Non-pigmented ciliary epithelial cell (primary cell): ENCODE data around the gene TASP1.
"Not testable (repeated sequence)": the region's sequence is repeated elsewhere in the genome, so short reads cannot be mapped to it uniquely, and the experiment has no call there.

Experiments
- DNase-seq: peaks from one replicate; pipeline ENCODE4 v3.0.0-alpha.2; 2010; ENCODE audit warnings: low read depth

The TASP1 gene

DNA sequence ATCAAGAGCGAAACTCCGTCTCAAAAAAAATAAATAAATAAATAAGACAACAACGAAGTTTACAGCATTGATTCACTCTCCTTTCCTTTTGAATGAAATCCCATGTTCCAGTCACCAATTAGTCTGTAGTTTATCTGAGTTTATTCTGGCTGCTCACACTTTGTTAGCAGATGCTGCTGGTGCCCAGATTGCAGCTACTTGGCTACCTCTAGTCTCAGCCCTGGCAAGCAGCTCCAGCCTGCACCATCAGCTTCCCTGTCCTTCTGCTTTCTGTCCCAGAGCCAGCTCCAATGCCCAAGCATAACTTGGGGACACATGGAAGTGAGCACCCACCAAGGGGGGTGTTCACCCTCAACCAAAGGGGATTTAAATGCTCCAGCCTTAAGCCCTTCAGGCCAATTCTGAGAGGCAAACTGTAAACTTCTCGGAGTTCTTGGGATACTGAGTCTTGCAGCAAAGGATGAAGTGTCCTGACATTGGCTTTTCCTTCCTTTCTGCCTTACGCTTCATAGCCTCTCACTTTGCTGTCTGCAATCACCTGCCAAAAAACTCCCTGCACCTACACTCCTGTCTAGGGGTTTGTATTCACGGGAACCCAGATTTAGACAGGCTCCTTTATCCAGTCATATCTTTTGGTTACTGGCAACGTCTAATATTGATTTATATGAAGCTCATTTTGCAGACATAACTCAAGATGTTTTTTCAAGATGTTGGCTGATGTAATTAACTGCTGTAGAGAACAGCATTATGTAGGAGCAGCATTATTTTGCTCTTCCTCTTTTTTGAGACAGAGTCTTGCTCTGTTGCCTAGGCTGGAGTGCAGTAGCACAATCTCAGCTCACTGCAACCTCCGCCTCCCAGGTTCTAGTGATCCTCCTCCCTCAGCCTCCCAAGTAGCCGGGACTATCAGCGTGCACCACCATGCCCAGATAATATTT is 9.8 kb upstream of the TASP1 start:
- no peak for DNase-seq

DNA sequence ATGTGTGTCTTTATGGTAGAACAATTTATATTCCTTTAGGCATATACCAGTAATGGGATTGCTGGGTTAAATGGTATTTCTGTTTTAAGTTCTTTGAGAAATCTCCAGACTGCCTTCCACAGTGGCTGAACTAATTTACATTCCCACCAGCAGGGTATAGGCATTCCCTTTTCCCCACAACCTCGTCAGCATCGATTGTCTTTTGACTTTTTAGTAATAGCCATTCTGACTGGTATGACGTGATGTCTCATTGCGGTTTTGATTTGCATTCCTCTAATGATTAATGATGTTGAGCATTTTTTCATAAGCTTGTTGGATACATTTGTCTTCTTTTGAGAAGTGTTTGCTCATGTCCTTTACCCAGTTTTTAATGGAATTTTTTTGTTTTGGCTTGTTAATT is 5.3 kb upstream of the TASP1 start:
- no peak for DNase-seq

DNA sequence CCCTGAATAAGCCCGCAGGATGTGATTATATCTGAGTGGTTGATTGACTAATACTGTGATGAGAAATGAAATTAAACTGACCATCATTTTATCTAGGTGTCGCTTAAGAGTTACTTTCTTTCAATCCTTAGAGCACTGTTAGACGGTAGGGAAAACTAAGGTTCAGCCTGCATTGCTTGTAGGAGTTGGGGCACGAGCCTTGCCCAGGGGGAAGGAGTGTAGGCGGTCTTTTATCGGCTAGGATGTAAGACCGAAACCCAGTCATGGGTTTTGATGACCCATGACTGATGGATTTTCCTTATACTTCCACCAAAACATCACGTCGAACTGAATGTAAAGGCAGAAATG is 392 bp upstream of the TASP1 start:
- no peak for DNase-seq

DNA sequence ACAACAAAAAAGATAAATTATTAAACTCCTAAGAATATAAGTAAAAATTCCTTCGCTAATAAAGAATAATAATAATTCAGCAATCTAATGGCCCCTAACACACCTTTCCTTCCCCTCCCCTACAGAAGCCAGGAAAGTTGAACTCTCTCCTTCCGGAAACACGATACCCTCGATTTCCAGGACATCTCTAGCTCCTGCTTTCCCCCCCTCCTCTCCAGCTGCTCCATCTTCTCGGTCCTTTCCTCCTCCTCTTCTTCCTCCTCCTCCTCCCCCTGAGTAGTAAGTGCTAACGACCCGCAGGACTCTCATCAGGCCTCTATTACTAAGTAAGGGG is 603 bp downstream of the TASP1 start:
- DNase-seq: no peak

DNA sequence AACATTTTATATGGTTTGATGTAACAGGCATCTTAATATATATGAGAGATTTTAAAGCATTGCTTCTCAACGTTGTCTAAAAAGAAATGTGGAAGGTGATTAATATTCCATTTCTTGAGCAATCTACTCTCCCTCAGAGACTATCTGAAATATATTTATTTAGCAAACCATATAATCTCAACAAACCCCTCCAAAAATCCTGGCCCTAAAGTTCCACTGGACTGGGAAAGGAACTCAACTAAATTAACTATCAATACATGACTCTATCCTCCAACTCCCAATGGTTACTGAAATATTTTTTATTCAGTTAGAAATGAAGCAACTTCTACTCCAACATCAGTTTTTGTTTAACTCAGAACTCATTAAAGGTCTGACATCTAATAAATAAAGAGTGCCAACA is 6.3 kb downstream of the TASP1 start:
- no peak for DNase-seq

DNA sequence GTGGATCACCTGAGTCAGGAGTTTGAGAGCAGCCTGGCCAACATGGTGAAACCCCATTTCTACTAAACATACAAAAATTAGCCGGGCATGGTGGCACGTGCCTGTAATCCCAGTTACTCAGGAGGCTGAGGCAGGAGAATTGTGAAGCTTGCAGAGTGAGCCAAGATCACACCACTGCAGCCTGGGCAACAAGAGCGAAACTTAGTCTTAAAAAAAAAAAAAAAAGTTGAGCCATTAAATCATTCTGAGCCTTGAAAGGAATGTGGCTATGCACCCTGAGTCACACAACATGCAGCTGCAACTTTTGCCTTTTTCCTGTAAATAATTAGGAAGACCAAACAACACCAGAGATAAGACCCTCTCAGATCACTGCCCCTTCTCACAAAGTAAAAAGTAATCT is 11.2 kb downstream of the TASP1 start:
- DNase-seq: not testable (repeated sequence)

DNA sequence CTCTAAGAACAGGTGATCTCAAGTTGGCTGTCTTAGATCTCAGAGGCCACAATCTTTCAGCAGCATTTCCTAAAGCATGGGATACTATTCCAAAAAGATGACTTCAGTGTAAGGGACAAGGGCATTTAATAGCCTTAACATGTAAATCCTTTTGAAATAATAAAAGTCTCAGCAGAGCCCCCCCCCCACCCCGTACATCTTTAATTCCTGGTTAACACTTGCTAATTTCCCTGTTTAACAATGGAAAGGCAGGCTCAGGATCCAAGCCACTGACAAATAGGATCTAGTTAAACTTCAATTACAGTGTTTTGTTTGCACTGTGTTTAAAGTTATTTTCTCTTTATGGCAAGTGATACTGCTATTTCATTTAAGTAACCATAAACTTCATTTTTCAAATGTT is 12.0 kb downstream of the TASP1 start:
- DNase-seq: no peak

DNA sequence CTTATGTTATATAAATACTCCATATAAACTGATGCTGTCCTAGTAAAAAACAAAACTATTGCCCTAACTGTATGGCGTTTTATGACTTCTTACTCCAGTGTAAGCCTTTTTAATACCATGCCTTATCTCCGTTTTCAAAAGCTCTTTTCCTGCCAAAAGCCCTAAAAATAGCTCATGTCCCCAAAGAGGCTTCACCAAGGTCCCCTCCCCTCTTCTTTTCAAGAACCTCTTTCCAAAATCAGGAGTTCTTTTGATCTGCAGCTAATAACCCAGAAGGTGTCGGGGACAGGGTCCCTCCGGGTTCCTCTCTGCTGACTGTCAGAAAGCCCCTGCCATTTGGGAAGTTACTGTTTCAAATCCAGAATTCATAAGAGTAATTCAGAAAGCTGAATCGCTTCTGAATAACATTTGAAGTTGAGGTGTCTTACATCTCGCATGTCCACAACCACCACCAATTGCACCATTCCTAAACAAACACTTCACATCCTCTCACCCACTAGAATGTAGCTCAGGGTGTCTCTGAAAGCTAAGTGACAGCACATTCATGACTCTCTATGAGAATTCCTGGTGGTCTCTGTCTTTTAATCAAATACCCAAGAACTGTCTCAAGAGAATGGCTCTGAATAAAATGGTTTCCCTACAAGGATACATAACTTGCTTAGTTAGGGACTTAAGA is 13.3 kb downstream of the TASP1 start:
- no peak for DNase-seq

DNA sequence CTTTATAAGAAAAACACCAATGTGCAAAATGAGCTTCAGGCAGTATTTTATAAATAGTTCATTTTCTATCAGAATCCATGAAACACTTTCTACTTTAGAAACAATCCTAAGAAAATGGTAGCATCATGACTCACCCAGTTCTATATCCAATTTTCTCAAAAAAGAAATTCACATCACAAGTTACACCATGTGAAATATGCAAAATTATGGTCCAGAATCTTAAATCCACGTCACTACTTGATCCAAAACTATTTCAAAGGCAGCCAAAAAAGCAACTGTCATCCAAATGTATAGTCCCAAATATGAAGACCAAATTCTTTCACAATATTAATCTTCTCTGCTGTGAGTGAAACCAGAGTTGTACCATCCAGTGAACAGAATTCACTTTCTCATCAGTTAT is 19.3 kb downstream of the TASP1 start:
- not testable (repeated sequence) for DNase-seq

DNA sequence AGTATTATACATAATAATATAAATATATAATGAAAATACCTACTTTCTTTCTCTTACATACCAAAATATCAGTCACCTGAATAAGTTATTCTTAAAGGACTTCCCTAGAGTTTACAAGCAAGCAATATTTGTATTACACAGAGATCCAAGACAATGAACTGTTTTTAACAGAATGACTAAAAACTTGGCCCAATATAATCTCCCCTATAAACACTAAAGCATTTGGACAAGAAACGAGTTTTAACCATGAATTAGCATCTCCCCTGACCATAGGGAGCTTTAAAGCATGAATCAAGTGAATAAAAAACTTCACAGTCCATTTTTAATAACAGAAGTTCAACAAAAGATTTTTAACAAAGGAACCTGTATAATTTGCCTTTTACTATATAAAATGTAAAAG is 20.3 kb downstream of the TASP1 start:
- not testable (repeated sequence) for DNase-seq

DNA sequence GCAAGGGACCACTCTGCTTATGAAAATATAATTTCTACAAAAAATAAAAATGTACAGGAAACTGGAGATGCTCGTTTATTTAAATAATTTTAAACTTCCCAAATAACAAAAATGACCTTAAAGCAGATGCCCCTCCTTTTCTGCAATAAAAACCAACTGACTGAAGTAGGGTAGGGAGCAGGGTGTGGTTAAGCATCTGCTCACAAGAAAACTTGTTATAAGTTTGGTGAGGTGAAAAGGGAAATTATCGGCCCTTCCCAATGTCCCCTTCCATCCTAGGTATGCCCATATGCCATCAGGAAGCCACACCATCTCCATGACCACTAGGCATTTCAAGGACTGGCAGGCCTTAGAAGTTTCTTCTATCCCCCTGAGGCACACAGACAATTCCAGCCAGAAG is 21.1 kb downstream of the TASP1 start:
- DNase-seq: not testable (repeated sequence)

DNA sequence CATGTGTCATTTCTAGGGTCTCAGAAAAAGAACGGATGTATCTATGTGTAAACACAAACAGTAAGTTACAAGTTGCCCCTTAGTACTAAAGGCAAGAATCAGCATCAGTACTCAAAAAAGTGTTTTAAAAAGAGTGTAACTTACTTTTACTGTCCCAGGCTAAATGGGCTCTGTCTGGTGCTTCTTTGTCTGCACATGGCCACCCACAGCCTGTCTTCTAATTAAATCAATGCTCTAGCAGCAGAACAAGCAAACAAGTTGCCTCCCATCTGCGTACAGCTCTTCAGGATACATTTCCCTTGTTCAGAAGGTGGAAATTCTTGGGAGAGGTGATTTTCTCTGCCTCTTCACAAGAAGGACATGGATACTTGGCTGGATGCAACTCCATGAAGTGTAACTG is 22.0 kb downstream of the TASP1 start:
- not testable (repeated sequence) for DNase-seq

DNA sequence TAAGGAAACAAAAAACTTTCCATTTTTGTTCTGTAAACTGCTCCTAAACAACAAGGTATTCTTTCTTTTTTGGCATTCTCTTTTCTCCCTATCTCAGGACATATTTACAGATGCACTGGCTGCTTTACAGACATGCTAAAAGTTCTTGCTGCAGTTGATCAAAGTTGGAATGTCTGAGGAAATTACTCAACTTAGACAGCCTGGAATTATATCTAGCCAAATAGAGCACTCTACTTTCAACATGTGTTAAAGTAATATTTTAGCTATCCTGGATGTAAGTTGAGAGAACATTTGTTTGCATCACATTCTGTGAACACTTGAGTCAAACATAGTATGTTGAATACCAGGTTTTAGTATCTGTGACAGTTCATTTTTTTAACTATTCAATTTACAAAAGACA is 24.8 kb downstream of the TASP1 start:
- no peak for DNase-seq

DNA sequence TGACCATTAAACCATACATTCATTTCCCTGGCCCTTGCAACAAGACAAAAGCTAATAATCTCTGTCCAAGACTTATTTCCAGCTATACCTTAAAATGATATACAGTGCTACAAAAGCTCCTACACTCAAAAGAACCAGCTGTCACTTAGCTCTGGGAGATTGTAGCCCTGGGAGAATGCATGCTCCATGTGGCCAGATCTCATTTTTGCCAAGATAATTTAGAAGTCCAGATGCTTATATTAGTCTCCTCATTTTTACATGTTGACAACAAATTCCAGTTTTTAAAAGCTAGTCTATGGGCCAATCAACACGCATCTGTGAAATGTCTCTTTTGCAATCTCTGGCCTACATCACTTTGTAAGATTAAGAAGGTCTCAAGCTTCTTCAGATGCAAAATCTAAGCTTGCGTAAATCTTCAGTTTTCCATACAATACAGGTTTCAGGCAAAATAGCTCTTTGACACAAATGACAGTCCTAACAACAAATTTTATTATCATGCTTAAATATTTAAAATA is 27.1 kb downstream of the TASP1 start:
- no peak for DNase-seq

DNA sequence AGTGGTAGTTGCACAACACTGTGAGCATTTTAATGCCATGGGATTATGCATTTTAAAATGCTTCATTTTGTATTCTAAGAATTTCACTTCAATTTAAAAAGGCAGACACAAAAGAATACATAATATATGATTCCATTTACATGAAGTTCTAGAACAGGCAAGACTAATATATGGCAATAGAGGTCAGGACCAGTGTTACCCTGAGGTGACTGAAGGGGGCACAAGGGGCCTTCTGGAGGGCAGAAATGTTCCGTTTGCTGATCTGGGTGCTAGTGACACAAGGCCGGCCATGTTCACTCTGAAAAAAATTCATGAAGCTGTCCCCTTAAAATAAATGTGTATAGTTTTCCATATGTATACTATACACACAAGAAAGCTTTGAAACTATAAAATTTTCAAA is 28.5 kb downstream of the TASP1 start:
- DNase-seq: no peak

DNA sequence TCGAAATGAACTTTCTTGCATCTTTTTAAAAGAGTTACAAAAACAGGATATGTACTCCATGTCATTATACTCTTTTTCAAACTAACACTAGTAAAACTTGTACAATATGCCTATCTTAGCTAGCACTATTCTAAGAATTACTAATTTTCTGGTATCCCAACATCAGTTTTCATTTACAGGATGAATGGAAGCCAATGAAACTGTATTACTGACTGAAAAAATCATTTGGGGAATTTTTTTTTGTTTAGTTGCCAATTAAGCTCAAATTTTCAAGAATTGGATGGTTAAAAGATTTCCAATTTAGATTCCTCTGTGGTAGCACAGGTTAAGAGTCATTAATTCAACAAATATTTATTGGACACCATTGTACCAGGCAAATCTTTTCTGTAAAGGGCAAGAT is 30.7 kb downstream of the TASP1 start:
- DNase-seq: no peak

DNA sequence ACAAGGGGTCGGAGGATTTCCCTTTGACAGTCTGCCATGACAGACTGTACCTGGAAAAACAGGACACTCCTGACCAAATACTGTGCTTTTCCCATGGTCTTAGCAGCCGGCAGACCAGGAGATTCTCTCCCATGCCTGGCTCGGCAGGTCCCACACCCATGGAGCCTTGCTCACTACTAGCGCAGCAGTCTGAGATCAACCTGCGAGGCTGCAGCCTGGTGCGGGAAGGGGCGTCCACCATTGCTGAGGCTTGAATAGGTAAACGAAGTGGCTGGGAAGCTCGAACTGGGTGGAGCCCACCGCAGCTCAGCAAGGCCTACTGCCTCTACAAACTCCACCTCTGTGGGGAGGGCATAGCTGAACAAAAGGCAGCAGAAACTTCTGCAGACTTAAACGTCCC is 45.3 kb downstream of the TASP1 start:
- not testable (repeated sequence) for DNase-seq

DNA sequence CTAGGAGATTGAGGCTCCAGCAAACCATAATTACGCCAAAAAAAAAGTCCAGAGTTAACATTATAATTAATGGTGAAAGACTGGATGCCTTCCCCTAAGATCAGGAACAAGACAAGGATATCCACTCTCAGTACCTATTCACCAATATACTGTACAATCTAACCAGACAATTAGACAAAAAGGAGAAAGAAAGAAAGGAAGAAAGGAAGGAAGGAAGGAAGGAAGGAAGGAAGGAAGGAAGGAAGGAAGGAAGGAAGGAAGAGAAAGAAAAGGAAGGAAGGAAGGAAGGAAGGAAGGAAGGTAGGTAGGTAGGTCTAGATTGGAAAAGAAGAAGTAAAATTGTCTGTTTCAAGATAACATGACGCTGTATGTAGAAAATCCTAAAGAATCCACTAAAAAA is 50.7 kb downstream of the TASP1 start:
- no peak for DNase-seq

DNA sequence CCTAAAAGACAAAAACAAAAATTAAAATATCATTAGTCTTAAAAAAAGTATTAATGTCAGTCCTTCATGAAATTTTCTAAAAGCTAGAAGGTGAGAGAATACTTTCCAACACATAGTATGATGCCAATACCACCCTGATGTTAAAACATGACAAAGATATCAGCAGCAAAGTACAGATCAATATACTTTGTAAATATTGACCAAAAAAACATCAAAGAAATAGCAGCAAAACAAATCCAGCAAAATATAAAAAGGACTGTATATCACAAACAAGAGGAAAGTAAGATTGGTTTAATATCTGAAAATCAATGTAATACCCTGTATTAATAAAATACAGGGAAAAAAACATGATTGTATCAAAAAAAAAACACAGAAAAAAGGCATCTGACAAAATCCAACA is 51.4 kb downstream of the TASP1 start:
- DNase-seq: no peak

DNA sequence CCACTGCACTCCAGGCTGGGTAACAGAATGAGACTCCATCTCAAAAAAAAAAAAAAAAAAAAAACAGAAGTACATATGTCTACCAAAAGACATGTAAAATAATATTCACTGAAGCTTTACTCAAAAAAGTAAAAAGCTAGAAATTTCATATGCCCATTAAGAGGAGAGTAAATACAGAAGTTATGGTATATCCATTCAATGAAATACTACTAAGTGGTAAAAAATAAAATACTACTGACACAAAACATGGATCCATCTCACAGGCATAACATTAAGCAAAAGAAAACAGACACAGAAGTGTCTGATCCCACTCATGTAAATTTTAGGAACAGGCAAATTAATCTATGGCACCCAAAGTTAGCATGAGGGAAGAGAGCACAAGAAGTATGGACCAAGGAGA is 52.6 kb downstream of the TASP1 start:
- DNase-seq: no peak

DNA sequence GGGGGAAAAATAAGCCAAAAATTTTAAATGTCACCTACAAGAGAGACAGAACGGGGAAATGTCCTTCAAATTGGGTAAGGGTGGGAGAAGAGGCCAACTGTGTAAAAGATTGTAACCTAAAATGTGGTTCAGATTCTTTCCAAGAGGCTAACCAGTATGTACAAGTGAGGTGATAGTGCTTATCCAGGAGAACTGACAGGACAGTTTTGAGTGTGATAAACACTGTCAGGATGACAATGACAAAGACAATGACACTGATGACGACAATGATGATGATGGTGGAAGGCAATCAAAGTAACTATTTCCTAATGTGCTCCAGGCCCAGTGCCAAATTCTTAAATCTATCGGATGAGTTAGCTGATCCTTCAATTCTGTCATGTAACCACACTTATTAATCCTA is 57.3 kb downstream of the TASP1 start:
- no peak for DNase-seq

DNA sequence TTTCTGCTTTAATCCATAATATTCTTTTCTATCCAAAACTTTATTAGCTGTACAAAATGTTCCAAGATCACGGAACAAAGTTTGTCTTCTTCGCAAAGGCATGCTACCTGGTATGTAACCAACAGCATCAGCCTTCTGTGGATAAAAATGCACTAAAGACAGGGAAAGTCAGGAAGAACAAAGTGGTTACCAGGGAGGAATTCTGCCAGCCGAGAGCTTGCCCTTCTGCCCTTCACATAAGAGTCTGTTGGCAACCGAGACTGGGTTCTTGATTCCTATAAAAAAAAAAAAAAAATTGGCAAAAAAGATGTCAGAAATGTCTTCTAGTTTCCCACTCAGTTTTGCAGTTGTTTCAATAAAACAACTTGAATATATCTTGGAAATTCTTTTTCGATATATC is 58.0 kb downstream of the TASP1 start:
- DNase-seq: no peak

DNA sequence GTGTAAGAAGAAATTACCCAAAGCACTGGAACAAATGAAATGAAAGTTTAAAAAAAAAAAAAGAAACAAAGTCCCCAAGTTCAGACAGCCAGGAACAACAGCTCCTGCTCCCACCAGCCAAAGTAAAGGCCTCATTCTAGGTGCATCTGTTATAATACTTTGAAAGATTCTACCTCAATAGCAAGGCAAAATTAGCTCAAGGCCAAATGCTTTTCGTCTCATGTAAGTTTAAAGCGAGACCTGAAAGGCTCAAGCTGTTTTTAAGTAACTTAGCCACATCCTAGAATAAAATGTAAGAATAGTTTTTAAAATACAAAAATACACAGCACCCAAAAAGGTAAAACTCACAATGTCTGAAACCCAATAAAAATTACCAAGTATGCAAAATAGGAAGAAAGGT is 64.7 kb downstream of the TASP1 start:
- no peak for DNase-seq

DNA sequence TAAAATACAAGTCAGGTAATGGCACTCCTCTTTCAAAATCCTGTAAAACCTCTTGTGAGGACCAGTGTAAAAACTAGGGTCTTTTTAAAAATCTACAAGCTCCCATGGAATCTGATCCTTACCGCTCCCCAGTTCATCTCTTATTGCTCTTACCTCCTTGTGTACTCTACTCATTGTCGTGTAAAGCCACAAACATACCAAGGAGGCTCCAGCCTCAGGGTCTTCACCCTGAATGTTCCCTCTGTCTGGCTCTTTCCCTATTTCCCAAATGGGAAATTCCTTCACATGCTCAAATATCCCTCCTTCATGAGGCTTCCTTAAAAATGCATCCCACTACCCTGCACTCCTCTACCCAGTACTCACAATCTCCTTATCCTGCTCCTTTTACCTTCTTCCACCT is 67.1 kb downstream of the TASP1 start:
- no peak for DNase-seq
